NCI-H82 (cell line): ENCODE data around the gene TLR9.

Experiments
- DNase-seq: peaks from one replicate; lab custom pipeline; 2025; lab: John Stamatoyannopoulos, UW

TLR9 gene

GRCh38 chr3:52231502-52232278 is 6.2 kb upstream of the TLR9 start:
- peak; percentile 70 for DNase-seq

DNA sequence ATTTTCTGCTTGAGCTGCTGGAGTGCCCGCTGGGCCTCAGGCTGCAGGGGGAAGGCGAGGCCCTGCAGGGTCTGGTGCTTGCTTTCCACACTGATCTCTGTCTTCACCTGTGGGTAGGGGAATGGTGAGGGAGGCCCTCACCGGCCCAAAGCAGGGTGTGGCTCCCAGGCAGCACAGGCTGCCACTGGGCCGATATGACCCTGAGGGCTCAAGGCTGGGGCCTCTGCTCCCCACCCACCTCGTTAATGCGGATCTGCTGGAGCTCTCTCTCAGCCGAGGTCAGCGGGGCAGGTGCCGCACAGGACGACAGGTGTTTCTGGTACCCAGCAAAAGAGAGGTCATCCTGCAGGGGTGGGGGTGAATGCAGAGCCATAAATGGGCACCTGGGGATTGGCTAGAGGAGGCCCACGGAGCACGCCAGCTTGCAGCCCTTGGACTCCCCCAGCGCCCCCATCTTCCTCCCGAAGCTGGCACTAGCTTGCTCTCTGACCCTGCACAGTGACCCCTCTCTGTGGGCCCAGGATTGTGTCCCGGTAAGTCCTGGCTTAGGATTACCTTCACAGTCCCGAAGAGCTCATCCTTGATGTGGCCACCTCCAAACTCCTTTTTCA is 5.5 kb upstream of the TLR9 start:
- DNase-seq, result no peak

DNA sequence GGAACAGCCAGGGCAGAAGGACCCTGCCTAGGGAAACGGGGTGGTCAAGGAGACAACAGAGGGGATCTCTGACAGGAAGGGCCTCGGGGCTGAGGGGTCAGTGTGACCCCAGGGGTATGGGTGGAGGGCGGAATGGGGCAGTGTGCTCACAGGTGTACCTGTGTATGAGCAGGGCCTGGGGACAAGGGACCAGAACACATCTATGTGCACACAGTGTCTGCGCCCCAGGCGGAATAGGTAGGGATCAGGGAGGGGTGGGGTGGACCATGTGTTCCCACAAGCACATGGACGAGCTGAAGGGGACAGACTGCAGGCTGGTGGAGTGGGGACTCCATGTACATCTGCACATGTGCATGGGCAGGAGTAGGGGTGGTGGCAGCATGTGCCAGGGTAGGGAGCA is 5.0 kb upstream of the TLR9 start:
- DNase-seq, result no peak

- no peak for DNase-seq
These were observed 4.2 kb upstream of the TLR9 start for GRCh38 chr3:52229656-52230055.

- no peak for DNase-seq
These were observed 3.4 kb upstream of the TLR9 start for GRCh38 chr3:52228751-52229291.

- no peak for DNase-seq
These were observed 2.8 kb upstream of the TLR9 start for GRCh38 chr3:52228266-52228665.

DNA sequence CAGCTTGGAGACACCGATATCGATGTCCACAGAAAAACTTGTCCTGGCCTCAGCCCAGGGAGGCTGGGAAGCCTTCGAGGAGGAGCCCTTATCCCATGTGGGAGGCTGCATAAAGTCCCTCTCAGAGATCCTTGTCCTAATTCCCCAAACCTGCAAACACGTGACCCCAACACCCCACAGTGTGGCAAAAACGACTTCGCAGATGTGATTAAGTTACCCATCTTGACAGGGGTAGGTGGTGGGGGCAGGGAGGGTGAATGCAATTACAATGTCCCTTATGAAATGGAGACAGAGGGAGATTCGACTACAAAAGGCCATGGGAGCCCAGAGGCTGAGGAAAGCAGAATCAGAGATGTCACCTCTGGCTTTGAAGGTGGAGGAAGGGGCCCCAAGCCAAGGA is 2.3 kb upstream of the TLR9 start:
- no peak for DNase-seq

GRCh38 chr3:52227117-52227516 is 1.7 kb upstream of the TLR9 start:
- no peak for DNase-seq

DNA sequence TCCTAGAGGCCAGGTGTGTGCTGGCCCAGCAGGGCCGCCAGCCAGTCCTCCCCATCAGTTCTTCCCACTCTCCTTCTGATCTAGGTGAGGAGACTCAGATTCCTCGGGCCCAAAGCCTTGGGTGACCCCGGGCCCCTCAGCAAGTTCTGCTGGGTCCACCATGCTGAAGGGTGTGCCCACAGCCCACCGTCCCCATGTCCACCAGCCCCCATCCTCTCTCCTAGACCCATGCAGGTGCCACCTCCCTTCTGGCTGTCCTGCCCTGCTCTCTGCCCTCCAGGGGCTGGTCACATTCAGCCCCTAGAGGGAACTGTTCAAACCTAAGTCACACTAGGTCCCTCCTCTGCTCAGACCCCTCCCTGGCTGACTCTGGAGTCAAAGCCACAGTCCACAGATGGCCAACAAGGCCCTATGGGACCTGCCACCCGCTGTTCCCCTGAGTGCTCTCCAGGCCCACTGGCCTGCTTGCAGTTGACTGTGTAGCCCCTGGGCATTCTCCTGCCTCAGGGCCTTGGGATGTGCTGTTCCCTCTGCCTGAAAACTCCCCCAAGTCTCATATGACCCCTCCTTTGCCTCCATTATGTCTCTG is 878 bp upstream of the TLR9 start:
- DNase-seq, result no peak

DNA sequence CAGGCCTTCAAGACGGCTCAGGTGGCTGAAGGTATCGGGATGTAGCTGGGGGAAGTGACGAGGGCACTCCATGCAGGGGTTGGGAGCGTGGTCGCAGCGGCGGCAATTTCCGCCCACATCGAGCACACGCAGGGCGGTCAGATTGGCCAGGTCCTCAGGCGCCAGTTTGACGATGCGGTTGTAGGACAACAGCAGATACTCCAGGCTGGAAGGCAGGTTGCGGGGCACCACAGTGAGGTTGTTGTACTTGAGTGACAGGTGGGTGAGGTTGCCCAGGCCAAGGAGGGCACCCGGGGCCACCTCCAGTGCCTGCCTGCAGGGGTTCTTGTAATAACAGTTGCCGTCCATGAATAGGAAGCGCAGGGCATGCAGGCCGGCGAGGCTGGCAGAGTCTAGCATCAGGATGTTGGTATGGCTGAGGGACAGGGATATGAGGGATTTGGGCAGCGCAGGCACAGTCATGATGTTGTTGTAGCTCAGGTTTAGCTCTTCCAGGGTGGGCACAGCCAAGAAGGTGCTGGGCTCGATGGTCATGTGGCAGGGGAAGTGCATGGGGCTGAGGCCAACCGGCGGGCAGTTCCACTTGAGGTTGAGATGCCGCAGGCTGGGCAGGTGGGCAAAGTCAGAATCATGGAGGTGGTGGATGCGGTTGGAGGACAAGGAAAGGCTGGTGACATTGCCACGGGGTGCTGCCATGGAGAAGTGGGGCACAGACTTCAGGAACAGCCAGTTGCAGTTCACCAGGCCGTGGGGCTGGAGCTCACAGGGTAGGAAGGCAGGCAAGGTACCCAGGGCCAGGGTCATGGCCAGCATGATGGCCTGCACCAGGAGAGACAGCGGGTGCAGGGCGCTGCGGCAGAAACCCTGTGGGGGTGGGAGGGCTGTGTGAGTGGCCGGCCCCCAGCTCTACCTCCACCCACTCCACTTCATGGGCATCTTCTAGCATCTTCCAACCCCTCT is 1.7 kb downstream of the TLR9 start:
- no peak for DNase-seq

DNA sequence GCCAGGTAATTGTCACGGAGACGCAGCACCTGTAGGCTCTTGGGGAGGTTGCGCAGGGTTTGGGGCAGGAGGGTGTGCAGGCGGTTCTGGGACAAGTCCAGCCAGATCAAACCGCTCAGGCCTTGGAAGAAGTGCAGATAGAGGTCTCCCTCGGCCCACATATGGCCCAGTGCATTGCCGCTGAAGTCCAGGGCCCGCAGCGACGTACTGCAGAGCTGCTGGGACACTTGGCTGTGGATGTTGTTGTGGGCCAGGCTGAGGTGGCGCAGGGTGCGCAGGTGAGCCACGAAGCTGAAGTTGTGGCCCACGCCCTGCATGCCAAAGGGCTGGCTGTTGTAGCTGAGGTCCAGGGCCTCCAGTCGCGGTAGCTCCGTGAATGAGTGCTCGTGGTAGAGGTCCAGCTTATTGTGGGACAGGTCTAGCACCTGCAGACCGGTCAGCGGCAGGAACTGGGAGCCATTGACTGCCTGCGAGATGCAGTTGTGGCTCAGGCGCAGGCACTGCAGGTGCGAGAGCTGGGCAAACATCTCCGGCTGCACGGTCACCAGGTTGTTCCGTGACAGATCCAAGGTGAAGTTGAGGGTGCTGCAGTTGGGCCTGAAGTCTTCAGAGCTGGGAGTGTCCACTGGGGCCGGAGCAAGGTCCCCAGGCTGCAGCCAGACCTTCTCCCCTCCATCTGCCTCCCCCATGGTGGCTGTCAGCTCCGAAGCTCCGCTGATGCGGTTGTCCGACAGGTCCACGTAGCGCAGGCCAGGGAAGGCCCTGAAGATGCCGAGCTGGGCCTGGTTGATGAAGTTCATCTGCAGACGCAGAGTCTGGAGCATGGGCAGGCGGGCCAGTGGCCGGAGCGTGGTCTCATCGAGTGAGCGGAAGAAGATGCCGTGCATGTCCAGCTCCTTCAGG is 2.9 kb downstream of the TLR9 start:
- DNase-seq, result no peak

- no peak for DNase-seq
These were observed 3.7 kb downstream of the TLR9 start for GRCh38 chr3:52221563-52222318.

DNA sequence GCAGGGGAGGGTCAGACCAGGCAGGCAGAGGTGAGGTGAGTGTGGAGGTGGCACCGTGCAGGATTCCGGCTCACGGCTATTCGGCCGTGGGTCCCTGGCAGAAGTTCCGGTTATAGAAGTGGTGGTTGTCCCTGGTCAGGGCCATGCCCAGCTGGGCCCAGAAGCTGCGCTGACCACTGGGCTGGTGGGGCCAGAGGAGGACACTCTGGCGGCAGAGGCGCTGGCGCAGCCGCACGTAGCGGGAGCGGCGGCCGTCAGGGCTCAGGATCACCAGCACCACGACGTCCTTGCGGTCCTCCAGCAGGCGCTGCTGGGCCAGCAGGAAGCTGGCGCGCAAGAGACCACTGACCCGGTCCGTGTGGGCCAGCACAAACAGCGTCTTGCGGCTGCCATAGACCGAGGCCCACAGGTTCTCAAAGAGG is 4.3 kb downstream of the TLR9 start:
- DNase-seq, result no peak

DNA sequence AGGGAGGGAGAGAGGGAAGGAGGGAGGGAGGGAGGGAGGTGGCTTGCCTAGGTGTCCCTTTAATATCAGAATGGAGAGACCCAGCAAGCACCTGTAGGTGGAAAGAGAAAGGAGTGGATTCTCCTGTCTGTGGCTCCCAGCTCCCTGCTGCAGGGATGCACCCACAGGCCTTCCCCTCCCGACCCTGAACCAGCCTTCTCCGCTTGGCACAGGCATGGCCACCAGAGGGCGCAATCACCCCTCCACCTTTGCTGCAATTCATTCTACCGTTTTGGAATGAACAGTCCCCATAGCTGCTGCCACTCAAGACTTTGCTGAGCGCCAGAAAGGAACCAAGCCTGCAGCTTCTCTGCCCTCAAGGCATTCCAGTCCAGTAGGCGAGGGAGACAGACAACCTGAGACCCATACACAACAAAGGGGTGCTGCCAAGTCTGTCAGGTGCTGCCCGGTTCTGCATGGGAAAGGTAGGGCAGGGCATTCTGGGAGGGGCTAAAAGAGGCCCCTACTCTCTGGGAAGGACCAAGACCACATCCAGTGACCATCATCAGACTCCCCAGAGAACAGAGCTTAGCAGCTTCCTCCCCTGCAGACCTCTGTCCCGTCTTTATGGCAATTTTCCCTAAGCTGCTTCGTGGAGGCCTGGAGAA is 4.9 kb downstream of the TLR9 start:
- peak; percentile 83 for DNase-seq

DNA sequence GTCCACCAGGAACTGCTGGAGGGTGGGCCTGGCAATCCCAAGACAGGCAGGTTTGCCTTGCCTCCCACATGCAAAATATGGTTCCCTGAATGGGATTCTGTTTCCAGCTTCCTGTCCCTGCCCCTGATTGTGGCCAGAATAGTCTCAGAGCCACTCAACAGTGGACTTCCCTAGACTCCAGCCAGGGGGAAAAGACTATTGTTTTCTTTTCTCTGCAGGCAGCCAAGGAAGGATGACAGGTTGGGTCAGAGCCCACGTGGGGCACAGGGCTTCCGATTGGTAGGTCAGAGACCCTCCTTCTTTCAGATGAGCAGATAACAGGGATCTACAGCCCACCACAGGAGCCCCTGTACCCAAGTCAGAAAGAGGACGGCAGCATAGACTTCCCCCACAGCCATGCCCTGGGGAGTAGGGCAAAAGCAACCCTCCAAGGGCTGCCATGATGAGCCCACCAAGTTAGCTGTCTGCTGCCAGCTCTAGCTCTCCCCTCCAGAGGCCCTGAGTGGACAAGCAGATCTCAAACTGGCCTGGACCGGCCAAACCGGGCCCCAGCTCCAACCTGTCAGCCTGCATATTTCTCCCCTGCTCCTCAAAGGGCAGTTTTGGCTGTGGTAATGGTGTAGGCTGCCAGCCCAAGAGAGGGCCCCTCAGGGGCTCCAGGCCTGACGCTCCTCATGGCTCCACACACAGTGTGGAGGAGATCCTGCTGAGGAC is 6.4 kb downstream of the TLR9 start:
- DNase-seq, result no peak

DNA sequence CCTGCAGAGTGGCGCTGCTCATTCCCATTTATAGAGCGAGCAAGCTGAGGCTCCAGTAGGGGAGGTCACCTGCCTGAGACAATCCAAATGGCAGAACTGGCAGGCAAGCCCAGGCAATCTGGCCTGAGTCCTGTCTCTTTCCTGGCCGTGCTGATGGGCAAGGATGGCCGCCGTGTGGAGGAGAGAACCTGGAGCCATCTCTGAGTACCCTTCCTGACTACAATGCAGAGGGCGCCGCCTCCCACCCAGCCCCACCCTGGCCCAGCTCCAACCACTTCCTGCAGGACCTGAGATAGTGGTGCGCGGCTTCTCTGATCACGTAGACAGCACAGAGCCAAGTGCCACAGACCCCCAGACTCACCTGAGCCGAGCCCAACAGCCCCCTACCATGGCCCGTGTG is 7.0 kb downstream of the TLR9 start:
- no peak for DNase-seq

DNA sequence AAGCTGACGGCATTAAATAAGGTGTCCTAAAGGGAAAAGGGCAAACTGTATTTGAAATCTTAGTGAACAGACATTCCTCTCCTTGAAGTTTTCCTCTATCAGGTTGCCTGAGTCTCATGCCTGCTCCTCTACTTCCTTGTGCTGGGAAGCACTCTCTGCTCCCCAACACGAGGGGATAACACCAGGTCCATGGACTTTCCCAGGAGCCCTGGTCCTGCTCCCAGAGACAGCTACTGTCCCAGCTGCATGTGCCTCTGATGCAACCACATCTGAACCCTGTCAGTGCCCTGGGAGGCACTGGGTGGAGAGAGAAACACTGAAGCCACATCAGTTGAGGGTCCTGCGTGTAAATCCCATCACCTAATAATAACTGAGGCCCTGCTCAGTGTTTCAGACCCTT is 7.4 kb downstream of the TLR9 start:
- no peak for DNase-seq

GRCh38 chr3:52217409-52217805 is 8.0 kb downstream of the TLR9 start:
- no peak for DNase-seq
